Middle frontal gyrus (tissue), 1 donor: ENCODE results near the gene MRTFA.

Experiments
- DNase-seq: peaks from one replicate; pipeline ENCODE4 v3.0.0-alpha.2; 2015; ENCODE audit warnings: low spot score; ENCODE audit errors: extremely low spot score

Gene MRTFA

DNA sequence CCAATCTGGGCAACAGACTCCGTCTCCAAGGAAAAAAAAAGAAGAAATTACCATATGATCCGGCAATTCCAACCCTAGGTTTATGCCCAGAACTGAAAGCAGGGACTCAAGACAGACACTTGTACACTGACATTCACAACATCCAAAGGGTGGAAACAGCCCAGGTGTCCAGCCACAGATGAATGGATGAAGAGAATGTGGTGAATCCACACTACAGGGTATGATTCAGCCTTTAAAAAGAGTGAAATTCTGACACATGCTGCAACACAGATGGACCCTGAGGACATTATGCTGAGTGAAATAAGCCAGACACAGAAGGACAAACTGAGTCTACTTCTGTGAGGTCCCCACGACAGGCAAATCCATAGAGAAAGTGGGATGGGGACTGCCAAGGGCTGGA is 222.2 kb downstream of the MRTFA start:
- no peak for DNase-seq

DNA sequence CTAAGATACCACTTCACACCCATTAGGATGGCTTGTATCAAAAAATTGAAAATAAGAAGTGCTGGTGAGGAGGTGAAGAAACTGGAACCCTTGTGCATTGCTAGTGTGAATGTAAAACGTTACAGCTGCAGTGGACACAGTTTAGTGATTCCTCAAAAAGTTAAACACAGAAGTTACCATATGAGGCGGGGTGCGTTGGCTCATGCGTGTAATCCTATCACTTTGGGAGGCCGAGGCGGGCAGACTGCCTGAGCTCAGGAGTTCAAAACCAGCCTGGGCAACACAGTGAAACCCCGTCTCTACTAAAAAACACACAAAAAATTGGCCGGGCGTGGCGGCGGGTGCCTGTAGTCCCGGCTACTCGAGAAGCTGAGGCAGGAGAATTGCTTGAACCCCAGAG is 222.6 kb downstream of the MRTFA start:
- DNase-seq, result no peak

DNA sequence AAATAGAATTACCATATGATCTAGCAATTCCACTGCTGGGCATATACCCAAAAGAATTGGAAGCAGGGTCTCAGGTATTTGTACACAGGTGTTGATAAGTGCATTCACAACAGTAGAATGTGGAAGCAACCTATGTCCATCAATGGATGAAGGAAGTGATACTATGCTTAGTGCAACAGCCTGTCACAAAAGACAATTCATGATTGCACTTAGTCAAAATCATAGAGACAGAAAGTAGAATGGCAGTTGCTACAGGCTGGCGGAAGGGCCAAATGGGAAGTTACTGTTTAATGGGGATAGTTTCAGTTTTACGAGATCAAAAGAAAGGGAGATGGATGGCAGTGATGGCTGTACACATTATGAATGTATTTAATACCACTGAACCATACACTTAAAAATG is 224.1 kb downstream of the MRTFA start:
- DNase-seq, result no peak

DNA sequence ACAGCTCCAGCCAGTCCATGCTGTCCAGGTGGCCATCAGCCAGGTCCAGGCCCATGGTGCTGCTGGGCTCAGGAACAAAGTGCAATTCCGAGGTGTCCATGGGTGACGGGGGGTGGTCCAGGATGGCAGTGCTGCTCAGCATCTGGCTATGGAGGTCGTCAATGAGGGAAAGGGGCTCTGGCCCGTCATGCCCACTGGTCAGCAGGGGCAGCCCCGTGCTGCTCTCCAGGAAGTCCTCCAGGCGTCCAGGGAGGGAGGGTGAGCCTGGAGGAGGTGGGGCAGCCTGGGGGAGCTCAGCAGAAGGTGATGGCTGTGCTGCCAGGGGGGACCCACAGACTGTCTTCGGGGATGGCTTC is 225.0 kb downstream of the MRTFA start:
- no peak for DNase-seq

DNA sequence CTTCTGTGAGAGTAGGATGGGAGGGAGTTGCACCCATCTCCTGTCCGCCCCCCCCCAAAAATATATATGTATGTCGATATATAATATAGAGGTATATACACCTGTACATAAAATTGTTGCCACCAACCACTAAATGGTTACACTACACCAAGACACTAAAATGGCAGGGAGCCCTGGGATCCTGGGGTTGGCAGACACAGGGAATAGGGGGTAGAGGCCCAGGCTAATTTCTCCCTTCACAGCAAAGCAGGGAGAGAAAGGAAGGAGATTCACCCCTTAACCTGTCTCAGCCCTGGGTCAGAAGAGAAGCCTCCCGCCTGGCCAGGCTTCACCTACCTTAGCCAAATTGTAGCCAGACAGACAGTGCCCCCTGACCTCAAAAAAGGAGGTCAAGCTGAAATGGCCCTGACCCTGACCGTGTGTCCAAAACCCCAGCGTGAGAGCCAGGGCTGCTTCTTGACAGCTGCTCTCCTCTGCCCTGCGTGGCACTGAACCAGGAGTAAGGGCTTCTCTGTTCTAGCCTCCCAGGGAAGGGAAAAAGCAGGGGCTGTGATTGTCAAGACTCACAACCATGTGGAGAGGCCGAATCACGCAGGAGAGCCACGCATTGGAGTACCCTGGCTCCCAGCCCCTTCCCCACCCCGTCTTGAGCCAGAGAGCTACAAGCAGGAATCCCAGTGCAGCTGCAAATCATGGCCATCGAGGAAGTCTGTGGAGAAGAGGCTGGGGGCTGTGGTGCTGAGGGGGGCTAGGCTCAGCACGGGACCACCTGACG is 225.6 kb downstream of the MRTFA start:
- no peak for DNase-seq

DNA sequence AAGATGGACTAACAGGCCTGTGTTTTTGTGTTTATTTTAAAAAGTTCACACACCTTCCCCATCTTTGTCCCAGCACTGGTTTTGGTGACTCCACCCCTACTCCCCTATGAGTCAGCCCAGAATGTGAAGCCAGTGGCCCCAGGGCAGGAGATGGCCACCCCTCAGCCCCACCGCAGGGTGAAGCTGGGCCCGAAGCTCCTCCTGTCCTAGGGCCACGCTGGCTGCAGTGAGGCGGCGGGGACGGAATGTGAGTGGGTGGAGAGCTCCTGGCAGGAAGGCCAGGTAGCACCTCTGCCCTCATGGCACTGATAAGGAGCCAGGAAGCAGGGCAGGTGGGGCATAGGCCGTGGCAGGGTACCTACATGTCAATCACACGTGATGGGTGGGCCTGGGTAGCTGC is 226.2 kb downstream of the MRTFA start:
- no peak for DNase-seq

DNA sequence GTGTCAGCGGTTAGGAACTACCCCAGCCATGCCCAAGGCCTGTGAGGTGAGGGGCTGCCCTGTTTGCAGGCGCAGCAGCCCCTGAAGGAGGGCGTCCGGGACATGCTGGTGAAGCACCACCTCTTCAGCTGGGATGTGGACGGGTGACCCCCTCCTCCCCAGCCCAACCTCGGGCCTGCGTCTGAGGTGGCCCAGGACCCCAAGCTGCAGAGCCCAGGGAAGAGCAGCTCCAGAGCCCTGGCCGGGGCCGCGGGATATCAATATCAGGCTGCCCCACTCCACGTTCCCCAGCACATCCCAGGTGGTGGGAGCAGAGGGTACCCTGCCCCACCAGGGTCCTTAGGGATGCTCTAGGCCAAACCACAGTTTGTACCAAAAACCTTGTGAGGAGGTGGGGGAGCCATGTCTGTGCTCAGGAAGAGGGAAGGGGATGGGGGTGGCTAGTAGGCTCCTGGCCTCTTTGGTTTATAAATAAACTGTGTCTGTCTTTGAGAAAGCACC is 226.9 kb downstream of the MRTFA start:
- no peak for DNase-seq

DNA sequence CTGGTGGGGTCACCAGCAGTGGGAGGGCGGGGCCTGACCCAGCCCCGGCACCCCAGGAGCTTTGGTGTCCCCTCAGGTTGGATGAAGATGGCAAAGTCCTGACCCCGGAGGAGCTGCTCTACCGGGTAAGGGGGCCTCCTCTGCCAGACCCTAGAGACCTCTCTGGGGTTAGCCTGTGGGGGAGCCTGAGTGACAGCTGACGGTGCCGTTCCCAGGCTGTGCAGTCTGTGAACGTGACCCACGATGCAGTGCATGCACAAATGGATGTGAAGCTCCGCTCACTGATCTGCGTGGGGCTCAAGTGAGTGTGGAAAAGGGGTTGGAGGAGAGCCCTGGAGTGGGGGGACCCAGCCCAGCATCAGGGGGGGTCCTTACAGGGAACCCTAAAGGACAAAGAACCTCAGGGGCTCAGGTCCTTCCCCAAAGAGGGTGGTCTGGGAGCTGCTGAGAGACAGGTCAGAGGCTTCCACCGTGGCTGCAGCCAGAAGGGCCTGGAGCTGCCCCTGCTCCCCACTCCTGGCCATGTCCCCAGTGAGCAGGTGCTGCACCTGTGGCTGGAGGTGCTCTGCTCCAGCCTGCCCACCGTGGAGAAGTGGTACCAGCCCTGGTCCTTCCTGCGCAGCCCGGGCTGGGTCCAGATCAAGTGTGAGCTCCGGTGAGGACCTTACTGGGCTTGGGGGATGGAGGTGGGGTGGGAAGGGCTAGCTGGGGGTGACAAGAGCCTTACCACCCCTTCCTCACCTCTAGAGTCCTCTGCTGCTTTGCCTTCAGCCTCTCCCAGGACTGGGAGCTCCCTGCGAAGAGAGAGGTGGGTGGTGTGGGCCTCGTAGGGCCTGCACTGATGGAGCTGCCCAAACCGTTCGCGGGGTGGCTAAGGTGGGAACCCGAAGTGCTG is 227.6 kb downstream of the MRTFA start:
- DNase-seq, result no peak

DNA sequence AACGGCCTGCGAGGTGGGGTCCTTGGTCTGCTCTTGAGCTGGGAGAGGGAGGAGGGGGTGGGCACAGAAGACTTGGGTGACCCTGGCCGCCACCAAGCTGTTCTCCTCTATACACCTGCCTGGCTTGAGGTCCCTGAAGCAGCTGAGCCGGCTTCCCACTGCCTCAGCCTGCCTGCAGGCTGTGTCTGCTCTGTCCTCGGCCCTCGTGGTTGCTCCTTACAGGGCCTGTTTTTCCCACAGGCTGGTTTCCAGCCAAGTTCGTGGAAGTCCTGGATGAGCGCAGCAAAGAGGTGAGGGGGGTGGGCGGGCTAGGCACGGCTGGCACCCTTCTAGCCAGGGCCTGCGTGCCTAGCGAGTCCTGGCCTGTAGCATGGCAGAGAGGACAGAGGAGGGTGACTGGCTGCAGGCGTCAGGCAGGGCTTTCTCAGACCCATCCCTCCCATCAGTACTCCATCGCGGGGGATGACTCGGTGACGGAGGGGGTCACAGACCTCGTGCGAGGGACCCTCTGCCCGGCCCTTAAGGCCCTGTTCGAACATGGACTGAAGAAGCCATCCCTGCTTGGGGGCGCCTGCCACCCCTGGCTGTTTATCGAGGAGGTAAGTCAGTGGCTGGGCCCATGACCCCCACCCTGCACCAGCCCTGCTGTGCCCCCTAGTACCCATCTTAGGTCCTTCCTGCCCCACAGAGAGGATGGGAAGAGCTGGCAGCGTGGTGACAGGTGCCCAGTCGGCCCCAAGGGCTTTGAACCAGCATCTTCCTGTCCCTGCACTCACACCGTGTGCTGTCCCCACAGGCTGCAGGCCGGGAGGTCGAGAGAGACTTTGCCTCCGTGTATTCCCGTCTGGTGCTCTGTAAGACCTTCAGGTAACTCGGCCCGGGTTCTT is 228.4 kb downstream of the MRTFA start:
- no peak for DNase-seq

DNA sequence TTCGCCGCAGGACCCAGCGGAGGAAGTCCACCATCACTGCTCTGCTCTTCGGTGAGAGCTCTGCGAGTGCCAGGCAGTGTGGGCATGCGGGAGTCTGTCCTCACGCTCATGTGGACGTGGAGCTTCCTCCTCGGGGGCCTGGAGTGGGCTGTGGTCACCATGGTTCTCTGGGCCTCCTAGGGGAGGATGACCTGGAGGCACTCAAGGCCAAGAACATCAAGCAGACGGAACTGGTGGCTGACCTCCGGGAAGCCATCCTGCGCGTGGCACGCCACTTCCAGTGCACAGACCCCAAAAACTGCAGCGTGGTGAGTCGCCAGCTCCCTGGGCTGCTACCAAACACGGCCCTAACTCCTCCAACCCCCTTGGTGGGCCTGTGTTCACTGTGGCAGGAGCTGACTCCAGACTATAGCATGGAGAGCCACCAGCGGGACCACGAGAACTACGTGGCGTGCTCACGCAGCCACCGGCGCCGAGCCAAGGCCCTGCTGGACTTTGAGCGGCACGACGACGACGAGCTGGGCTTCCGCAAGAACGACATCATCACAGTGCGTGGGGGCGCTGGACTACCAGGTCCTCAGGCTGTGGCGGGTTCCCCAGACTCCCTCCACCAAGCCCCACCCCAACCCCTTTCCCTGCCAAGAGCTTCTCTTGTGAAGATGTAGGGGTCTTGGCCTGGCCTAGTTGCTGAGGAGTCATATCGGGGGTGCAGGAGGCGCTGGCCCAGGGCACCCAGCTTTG is 229.3 kb downstream of the MRTFA start:
- no peak for DNase-seq

DNA sequence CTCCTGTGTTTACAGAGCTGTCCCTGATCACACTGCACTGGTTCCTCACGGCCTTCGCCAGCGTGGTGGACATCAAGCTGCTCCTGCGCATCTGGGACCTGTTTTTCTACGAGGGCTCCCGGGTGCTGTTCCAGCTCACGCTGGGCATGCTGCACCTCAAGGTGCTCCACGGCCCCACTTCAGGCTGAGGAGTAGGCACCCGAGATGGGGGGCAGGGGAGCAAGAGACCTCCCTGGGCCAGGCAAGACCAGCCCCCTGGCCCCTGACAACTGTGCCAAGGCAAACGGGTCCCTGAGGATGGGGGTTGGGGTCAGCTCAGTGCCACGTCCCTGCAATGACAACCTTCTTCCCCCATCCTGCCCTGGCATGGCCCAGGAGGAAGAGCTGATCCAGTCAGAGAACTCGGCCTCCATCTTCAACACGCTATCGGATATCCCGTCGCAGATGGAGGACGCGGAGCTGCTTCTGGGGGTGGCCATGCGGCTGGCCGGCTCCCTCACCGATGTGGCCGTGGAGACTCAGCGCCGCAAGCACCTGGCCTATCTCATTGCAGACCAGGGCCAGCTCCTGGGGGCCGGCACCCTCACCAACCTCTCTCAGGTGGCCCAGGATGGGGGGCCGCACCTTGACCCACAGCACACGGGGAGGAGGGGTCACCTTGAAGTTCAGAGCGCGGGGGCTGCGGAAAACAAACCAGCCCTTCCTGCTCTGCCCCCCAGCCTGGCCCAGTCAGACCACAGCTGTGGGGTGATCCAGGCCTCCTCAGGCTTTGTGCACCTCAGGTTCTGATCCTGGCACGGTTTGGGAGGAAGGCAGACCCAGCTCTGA is 230.2 kb downstream of the MRTFA start:
- no peak for DNase-seq

DNA sequence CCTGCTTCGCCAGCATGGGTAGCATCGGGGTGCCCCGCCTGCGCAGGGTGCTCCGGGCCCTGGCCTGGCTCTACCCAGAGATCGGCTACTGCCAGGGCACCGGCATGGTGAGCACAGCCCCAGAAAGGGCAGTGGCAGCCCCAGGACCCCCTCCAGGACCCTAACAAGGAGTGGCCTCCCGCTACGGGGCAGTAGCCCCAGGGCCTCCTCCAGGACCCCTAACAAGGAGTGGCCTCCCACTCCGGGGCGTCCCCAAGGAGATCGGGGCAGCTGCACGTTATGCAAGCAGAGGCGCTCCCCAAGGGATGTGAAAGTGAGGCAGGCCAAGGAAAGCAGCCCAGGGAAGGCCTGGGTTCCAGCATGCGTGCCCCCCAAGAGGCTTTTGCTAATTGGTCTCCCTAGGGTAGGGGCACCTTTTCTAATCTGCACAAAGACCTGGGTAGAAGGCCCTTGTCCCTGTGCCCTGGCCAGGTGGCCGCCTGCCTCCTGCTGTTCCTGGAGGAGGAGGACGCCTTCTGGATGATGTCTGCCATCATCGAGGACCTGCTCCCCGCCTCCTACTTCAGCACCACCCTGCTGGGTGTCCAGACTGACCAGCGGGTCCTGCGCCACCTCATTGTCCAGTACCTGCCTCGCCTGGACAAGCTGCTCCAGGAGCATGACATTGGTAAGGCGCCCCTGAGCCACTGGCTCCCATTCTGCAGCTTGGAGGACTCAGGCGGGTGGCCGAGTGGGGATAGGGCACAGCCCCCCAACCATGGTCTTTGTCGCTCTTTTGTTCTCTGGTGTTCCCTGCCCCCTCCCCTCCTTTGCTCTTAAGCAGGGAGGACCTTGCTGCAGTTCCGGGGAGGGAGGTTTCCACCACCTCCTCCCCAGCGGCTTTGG is 231.1 kb downstream of the MRTFA start:
- no peak for DNase-seq

DNA sequence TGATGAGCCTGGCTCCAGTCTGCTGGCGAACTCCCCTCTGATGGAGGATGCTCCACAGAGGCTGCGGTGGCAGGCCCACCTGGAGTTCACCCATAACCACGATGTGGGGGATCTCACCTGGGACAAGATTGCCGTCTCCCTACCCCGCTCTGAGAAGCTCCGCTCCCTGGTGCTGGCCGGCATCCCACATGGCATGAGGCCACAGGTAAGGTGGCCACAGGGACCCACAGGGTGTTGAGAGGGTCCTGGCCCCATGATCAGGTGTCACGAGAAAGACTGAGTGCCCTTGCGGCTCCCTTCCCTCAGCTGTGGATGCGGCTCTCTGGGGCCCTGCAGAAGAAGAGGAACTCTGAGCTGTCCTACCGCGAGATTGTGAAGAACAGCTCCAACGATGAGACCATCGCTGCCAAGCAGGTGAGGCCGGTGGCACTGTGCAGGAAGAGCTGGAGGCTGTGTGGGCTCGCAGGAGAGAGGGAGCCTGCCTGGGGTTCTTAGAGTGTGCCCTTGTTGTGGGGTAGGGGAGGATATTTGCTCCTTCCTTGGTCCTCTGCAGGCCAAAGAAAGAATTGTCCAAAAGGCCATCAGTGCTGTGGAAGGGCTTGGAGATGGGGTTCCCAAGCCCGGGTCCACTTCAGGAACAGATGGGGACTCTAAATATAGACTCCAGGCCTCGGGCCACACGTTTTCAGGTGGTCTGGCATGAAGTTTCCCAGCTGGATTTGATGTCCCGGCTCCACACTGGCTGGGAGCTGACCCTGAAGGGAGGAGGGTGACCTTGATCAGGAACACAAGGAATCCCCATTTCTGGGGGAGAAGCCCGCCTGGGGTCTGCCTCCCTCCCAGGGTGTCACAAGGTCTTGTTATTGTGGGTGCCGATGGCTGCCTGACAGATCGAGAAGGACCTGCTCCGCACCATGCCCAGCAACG is 232.0 kb downstream of the MRTFA start:
- no peak for DNase-seq

DNA sequence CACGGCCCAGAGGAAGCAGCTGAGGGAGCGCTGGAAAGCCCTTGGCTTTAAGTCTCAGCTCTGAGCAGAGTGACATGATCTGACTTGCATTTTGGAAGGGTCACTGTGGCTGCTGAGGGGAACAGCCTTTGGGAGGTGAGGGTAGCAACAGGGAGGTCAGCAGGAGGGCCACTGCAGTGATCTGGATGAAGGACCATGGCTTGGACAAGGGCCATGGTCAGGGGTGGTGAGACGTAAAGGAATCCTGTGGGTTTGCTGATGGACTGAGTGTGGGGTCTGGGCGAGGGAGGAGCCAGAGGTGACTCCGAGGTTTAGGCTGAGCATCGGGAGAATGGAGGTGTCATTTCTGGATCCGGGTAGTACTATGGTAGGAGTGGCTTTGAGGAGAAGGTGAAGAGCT is 232.9 kb downstream of the MRTFA start:
- DNase-seq, result no peak

DNA sequence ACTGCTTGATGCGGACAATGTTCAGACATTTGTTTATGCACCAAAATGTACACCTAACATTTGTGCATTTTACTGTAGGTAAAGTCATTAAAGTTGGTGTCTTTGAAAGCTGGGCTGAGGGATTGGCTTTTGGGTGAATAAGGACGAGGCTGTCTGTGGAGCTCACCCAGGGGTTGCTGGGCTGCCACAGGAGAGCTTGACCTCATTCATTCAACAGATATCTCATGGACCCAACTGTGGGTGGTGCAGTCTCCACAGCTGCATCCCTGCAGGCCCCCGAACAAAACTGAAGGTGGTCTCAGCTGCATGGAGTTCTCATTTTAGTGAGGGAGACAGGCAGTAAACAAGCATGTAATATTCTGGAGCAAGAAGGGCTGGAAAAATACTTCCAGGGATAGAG is 233.4 kb downstream of the MRTFA start:
- no peak for DNase-seq

DNA sequence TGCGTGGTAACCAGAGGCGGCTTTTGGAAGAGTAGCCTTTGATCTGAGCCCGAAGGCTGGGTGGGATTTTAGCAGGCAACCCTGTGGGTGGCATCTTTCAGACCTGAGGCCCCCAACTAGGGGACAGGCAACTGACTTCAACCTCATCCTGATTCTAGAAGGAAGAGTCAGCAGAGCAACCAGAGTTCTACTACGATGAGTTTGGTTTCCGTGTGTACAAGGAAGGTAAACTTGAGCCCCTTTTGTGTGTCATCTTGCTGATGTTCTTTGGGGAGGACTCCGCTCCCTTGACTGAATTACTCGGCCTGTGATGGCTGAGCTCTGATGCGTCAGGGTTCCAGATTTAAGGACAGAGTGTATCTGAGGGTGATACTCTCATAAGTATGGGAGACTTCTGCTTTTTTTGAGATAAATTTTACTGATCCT is 234.5 kb downstream of the MRTFA start:
- no peak for DNase-seq

DNA sequence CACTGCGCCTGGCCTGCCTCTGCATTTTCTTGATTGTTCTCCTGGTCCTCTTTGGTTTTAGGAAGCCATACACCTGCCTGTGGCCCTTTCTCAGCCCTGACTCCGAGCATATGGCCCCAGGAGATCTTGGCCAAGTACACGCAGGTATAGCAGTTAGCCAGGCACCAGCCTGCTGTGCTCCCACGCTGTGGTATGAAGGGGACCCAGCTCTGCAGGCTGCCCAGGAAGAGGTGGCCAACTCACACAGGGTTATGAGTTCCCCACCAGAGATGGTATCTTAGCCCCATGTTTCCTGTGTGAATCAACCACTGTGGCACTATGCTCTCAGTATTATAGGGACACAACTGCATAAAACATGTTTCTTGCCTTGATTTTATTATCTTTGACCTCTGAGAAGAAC is 235.0 kb downstream of the MRTFA start:
- no peak for DNase-seq

DNA sequence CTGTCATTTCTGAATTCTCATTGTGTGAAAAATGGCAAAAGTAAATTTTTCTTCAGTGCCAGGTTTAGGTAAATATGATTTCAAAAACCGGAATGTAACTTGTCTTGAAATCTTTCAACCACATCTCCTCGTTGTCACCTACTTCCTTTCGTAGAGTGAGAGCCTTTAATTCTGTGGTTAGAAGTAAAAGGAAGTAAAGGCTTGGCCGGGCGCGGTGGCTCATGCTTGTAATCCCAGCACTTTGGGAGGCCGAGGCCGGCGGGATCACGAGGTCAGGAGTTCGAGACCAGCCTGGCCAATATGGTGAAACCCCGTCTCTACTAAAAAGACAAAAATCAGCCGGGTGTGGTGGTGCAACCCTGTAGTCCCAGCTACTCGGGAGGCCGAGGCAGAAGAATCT is 236.4 kb downstream of the MRTFA start:
- no peak for DNase-seq
